ENCODE data around the gene COL4A3.
"Not testable (repeated sequence)": the region's sequence is repeated elsewhere in the genome, so short reads cannot be mapped to it uniquely, and the experiment has no call there.

DNA sequence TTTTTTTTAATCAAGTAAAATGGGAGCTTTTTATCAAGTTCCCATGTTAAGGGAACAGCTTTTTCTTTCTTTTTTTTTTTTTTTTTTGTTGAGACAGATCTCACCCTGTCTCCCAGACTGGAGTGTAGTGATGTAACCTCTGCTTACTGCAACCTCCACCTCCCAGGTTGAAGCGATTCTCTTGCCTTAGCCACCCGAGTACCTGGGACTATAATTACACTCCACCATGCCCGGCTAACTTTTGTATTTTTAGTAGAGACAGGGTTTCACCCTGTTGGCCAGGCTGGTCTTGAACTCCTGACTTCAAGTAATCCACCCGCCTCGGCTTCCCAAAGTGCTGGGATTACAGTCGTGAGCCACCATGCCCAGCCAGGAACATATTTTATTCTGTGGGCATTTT lies 61.2 kb downstream of the COL4A3 start:
- TF ChIP-seq MAFF (IDR thresholded peaks at IDR 0.05; ENCODE audit: low read length); SREBF2 (CRISPR knock-in tag; IDR thresholded peaks at IDR 0.05); KLF1 (tag; IDR thresholded peaks at IDR 0.05); SAFB2 (IDR thresholded peaks at IDR 0.05; ENCODE audit: borderline replicate concordance, low read depth, low read length, severe bottlenecking); FOSL1 (tag; conservative IDR thresholded peaks at IDR 0.05); JUND (IDR thresholded peaks at IDR 0.05; ENCODE audit: borderline replicate concordance, low read depth, low read length); JUND (tag; IDR thresholded peaks at IDR 0.05; ENCODE audit: borderline replicate concordance, low read depth, low read length); CTCF (IDR thresholded peaks at IDR 0.05 in 2 of 3, conservative IDR thresholded peaks at IDR 0.05 in 1 of 3; ENCODE audit: insufficient read depth in 2 of 3, low read depth in 1 of 3, low read length in 3 of 3); ZBTB43 (CRISPR knock-in tag; IDR thresholded peaks at IDR 0.05): not testable (repeated sequence)

All from K562 (cell line).